AG09319 (cell line): ENCODE measurements around the gene ZSWIM1.
"Not testable (repeated sequence)": the region's sequence is repeated elsewhere in the genome, so short reads cannot be mapped to it uniquely, and the experiment has no call there.

ENCODE experiments used
- DNase-seq: peaks from one replicate; pipeline ENCODE4 v3.0.0-alpha.2; 2010; ENCODE audit warnings: low read depth; ENCODE audit errors: extremely low read depth
- TF ChIP-seq, protein P1 (sequence below): IDR thresholded peaks from 2 replicates; pipeline ENCODE4 v1.5.1; 2011; ENCODE audit warnings: low read depth, mild to moderate bottlenecking, inconsistent platforms, low read length, moderate library complexity

ZSWIM1 gene

GRCh38 chr20:45866454-45866853 lies 14.6 kb upstream of the ZSWIM1 start:
- TF ChIP-seq, protein P1, sequence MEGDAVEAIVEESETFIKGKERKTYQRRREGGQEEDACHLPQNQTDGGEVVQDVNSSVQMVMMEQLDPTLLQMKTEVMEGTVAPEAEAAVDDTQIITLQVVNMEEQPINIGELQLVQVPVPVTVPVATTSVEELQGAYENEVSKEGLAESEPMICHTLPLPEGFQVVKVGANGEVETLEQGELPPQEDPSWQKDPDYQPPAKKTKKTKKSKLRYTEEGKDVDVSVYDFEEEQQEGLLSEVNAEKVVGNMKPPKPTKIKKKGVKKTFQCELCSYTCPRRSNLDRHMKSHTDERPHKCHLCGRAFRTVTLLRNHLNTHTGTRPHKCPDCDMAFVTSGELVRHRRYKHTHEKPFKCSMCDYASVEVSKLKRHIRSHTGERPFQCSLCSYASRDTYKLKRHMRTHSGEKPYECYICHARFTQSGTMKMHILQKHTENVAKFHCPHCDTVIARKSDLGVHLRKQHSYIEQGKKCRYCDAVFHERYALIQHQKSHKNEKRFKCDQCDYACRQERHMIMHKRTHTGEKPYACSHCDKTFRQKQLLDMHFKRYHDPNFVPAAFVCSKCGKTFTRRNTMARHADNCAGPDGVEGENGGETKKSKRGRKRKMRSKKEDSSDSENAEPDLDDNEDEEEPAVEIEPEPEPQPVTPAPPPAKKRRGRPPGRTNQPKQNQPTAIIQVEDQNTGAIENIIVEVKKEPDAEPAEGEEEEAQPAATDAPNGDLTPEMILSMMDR = no peak
- no peak for DNase-seq

GRCh38 chr20:45867136-45867818 lies 13.8 kb upstream of the ZSWIM1 start:
- no peak for DNase-seq
- TF ChIP-seq, protein P1 = no peak

DNA sequence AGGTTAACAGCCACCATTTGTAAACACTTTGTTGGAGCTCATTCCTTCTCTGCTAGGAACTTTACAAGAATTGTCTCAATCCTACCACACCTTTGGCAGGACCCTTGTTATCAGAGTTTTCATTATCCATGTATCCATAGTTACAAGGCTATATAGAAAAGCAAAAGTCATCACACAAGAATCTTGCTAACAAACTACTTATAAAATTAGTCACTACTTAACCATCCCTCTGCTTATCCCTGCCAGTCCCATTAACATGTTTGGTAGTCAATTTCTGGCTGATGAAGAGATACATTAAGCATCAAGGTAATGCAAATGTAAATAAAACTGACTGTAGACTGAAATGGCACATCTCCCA lies 13.2 kb upstream of the ZSWIM1 start:
- DNase-seq = no peak
- TF ChIP-seq, protein P1 = no peak

DNA sequence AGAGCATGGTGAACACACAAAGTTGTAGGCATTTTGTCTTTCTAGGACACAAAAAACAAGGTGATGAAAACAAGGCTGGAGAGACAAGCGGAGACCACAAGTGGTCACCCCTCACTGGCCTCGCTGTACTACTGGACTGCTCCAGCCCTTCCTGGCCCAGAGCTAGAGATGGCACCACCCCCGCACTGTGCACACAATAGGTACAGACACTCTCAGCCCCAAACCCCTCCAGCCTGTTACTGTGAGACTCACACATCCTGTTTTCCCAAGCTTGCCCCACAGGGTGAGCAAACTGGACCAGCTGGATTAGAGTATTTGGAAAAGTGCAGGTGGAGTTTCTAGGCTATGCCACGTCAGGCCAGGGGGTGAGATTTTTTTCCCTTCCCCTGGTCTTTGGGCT lies 8.4 kb upstream of the ZSWIM1 start:
- DNase-seq = no peak
- TF ChIP-seq, protein P1 = no peak

- TF ChIP-seq, protein P1 = no peak
- DNase-seq = no peak
These were observed 7.5 kb upstream of the ZSWIM1 start for GRCh38 chr20:45873409-45874103.

DNA sequence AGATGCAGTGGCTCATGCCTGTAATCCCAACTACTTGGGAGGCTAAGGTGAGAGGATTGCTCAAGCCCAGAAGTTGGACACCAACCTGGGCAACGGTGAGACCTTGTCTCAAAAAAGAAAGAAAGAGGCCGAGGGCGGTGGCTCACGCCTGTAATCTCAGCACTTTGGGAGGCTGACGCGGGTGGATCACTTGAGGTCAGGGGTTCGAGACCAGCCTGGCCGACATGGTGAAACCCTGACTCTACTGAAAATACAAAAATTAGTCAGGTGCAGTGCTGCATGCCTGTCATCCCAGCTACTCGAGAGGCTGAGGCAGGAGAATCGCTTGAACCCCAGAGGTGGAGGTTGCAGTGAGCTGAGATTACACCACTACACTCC lies 6.9 kb upstream of the ZSWIM1 start:
- not testable (repeated sequence) for DNase-seq

DNA sequence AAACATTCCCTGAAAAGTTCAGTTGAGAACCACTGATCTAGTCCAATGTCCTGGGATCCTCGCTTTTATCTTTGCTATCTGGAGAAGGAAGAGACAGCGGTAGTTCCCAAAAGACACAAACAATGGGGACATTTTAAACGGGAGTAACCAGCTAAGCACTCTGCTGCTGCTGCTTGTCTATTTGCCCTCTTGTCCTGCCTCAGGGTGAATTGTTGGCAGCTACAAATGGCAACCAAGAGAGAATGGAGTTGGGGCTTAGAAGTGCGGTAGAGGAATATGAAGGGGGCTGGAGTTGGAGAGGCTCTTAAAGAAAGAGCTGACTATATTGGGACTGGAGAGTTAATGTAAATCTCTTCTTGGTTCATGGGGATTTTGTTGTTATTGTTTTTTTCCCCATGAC lies 6.5 kb upstream of the ZSWIM1 start:
- TF ChIP-seq, protein P1 = no peak
- DNase-seq = no peak

GRCh38 chr20:45878076-45878761 lies 2.8 kb upstream of the ZSWIM1 start:
- DNase-seq = no peak
- TF ChIP-seq, protein P1 = no peak
